GM19043 (cell line): ENCODE data around the gene RNU1-2.
"Not testable (repeated sequence)": the region's sequence is repeated elsewhere in the genome, so short reads cannot be mapped to it uniquely, and the experiment has no call there.

Experiments used
- ATAC-seq: cut with Tn5 transposase; IDR thresholded peaks from one replicate; pipeline ENCODE4 v1.9.1; 2021; ENCODE audit warnings: low read depth; ENCODE audit not compliant: unreplicated experiment

RNU1-2 gene

GRCh38 chr1:16905868-16906702 is 10.3 kb downstream of the RNU1-2 start:
- no peak for ATAC-seq

GRCh38 chr1:16906873-16907272 is 11.1 kb downstream of the RNU1-2 start:
- no peak for ATAC-seq

GRCh38 chr1:16907870-16908758 is 12.3 kb downstream of the RNU1-2 start:
- no peak for ATAC-seq

GRCh38 chr1:16911851-16912721 is 16.3 kb downstream of the RNU1-2 start:
- ATAC-seq = not testable (repeated sequence)

DNA sequence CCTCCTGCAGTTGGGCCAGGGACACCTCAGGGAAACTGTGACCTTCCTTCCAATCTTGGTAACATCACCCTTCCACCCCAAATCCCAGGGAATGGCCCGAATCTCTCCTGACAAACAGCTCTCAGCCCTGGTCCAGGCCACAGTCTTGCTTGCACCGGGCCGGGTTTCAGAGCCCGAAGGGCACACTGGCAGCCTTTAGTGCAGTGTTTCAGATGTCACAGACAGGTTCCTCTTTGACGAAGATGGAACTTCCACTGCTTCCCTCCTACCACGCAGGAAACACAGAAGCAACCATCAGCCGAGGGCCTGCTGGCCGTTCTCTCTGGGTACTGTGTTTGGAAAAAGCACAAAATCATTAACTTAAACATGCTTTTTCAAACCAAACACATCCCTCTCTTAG is 17.0 kb downstream of the RNU1-2 start:
- not testable (repeated sequence) for ATAC-seq

- ATAC-seq = no peak
Measured at GRCh38 chr1:16913181-16913832, 17.5 kb downstream of the RNU1-2 start.

GRCh38 chr1:16913833-16914662 is 18.3 kb downstream of the RNU1-2 start:
- ATAC-seq = peak; percentile 72

DNA sequence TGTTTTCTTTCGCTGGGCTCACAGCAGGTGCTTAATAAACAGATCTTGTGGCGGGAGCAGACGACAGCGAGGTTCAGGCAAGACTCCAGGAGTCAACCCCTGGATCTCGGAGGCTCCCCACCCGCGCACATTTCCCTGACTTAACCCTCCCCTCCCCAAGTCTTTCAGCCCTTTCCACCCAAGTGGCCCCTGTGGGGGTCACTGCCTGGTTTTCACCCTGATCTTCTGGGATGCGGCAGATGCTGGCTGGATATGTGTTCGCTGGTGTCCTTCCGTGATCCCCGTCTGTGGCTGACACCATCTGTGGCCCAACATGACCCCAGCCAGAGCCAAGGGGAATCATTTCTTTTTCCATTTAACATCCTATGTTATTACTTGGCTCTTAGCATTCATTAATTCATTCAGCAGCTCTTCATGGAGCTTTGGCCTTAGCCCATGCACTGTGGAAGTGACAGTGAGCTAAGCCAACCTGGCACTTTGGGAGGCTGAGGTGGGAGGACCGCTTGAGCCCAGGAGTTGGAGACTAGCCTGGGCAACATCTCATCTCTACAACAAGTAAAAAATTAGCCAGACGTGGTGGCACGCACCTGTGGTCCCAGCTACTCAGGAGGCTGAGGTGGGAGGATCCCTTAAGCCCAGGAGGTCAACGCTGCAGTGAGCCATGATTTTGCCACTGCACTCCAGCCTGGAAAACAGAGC is 19.3 kb downstream of the RNU1-2 start:
- ATAC-seq = not testable (repeated sequence)

GRCh38 chr1:16915627-16915973 is 19.8 kb downstream of the RNU1-2 start:
- ATAC-seq = no peak

- not testable (repeated sequence) for ATAC-seq
Measured at GRCh38 chr1:16916036-16916880, 20.5 kb downstream of the RNU1-2 start.

DNA sequence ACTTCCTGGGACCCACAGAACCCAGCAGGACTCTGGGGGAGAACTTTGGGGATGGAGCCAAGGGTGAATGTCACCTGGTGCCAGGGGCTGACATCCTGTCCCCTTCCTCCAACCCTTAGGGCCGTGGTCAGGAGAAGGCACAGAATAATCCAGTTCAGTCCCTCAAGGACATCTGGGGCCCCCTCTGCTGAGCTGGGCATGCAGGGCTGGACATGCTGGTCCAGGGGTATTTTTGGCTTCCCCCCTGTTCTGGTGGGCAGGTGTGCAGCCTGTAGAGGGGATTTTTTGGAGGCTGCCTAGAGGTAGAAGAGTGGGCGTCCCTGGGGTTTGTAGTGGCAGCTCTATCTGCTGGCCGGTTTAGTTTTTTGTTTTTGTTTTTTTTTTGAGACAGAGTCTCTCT is 22.6 kb downstream of the RNU1-2 start:
- no peak for ATAC-seq

DNA sequence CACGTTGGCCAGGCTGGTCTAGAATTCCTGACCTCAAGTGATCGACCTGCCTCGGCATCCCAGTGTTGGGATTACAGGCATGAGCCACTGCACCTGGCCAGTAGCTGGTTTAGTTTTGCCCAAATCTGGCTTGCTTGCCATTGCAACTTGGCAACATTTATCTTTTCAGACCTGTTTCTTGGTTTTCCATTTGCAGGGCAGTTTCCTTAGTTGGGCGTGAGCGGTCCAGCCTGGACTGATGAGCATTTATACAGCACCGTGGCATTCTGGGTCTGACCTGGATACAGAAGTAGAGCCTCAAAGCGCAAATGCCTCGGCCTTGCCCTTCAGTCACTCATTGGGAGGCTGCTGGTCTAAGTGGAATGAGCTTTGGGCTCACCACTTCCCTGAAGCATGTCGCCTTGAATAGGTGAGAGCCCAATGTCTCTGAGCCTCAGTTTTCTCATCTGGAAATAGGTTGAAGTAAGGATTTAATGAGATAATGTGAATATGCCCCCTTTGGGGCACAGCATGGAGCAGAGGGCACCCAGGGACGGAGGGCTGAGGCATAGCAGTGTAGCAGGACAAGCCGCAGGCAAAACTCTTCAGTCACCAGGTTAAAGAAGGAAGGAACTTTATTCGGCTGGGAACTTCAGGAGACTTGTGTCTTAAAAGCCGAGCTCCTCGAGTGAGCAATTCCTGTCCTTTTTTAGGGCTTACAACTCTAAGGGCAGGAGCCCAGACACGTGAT is 23.3 kb downstream of the RNU1-2 start:
- ATAC-seq = not testable (repeated sequence)

- ATAC-seq = no peak
Measured at GRCh38 chr1:16920951-16921350, 25.2 kb downstream of the RNU1-2 start.

DNA sequence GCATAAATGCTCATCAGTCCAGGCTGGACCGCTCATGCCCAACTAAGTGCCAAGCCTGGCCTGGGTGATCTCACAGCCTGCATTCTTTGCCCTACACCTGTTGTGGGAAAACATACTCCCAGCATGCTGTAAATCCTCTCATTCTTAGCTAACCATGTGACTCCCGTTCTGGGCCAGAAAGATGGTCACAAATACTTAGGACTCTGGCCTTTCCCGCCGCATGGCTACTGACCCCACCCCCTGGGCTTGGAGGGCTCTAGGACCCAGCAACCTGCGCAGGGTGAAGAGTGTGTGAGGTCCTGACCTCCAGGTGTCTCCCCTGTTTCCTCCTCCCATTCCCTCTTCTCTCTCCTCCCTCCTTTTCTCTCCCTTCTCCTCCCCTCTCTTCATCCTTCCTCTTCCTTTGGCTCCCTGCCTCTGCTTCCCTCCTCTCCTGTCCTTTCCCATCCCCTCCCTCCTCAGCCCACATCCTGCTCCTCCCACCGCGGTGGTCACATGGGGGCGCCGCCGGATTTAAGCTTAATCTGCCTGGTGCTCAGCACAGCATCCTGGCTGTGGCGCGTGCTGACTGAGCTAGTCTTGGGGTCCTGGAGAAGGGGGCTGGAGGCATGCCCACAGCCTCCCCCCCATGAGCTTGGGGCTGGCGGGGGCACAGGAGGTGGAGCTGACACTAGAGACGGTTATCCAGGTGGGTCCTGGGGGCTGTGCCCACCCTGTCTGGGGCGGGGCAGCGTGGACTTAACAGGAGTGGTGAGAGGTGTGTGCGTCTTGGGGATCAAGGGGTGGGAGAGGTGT is 25.8 kb downstream of the RNU1-2 start, which contains the start of gene CROCC:
Gene CROCC (plus strand): TSS at position 541 of the 795 bp plus-strand sequence. CDS start 88 bp downstream, at position 629.
- ATAC-seq = no peak

- ATAC-seq = no peak
Measured at GRCh38 chr1:16922466-16922865, 26.7 kb downstream of the RNU1-2 start.

- no peak for ATAC-seq
Measured at GRCh38 chr1:16922885-16923431, 27.2 kb downstream of the RNU1-2 start.
